EL (cell line): ENCODE results near the gene UBAC2.

ENCODE experiments used
- DNase-seq: peaks from one replicate; pipeline ENCODE4 v3.0.0-alpha.2; 2016

Gene UBAC2

DNA sequence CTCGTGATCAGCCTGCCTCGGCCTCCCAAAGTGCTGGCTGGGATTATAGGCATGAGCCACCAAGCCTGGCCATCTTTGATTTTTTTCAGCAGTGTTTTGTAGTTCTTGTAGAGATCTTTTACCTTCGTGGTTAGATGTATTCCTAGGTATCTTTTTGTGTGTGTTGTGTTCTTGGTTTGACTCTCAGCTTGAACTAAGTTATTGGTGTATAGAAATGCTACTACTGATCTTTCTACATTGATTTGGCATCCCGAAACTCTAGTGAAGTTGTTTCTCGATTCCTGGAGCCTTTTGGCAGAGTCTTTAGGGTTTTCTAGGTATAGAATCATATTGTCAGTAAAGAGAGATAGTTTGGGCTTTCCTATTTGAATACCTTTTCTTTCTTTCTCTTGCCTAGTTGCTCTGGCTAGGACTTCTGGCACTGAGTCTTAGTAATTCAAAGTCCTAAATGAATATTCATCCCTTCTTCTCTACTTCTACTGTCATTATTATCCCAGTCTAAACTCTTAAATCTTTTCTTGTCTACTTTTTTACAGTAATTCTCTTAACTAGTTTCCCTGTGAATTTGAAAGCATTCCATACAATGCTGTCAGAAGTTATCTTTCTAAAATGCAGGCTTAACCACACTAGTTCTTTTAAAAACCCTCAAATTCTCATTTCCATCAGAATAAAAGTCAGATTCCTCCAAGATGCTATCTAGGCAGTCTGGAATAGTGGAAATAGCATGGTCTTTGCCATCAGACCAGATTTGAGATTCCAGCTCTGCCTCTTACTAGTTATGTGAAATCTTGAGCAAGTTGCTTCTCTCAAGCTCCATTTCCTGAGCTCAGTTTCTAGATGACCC, 50.5 kb downstream of the UBAC2 start:
- DNase-seq = no peak

- no peak for DNase-seq
These were observed 51.3 kb downstream of the UBAC2 start for GRCh38 chr13:99251921-99252320.

- DNase-seq = no peak
These were observed 54.2 kb downstream of the UBAC2 start for GRCh38 chr13:99254830-99255229.

DNA sequence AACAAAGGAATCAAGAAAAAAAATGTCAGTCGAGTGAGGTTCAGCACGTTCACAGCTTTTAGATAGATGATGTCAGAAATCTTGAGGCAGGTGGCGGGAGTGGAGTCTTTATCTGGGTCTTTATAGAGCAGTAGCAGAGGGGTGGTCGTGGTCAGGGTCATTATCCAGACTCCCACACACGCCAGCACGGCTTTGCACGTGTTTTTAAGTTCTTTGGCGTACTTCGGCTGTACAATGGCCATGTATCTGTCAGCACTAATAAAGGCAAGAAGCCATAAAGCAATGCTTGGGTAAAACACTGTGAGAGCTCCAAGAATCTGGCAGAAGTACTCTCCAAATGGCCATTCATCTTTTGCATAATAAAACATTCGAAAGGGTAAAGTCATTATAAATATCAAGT, 54.6 kb downstream of the UBAC2 start:
- DNase-seq = no peak

DNA sequence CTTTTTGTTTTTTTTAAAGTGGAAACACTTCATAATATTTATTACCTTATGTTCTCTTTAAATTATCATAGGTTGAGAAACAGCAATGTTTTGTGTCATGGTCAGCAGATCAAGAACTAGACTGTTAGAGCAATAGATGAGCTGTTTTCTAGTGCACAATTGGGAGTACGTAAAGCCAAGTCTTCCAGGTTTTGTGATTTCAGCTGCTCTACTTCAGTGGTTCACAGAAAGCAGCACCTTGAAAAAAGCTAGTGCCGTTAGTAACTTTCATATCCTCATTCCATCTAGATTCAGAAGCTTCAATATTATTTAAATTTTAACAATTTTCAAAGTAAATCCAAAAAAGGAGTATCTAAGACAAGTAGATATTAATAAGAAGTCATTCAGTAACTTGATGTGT, 55.6 kb downstream of the UBAC2 start:
- DNase-seq = no peak

GRCh38 chr13:99256709-99257108, 56.1 kb downstream of the UBAC2 start:
- peak; percentile 4 for DNase-seq

DNA sequence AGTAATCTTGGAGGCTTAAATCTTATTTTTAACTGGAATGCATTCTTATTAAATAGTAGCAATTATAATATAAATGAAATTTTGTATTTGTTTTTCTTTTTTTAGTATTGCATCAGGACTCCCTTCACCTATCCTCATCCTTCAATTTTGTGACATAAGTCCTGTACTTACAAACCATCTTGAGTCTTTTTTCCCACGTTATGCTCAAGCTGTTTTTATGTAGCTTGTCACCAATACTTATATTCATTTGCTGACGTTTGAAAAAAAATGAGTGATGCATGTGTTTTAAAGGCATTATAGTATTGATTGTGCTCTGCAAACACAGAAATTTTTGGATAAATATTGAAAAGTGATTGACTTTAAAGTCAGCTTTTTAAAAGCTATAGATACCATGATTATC, 56.6 kb downstream of the UBAC2 start:
- no peak for DNase-seq

DNA sequence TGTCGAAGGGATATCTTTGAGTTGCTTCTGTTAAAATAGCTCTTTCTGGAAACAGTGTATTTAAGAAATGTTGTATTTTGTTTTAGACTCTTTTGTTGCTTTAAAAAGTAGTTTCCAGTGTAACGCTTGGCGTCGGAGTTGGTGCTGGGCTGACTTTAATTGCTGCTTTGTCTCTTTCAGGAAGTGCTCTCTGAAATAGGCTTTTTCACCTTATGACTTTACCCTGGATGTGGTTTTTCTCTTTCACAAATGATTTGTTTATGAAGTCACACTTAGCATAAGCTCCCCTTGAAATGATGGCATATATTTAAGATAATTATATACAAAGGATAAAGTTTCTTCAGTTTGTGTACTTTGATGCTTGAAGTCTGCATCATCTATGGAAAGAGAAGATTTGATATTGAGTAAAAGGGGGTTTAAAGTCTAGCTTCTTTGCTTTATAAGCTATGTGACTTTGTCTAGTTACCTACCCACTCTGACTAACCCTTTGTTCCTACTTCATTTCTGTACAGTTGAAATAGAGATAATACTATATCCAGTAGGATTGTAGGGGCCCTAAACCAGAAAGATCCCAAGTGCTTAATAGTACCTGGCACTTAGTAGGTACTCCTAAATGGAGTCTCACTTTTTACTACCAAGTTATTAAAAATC, 57.7 kb downstream of the UBAC2 start, which contains the start of gene GPR18:
GPR18 (minus strand) TSS at position 170 of the 651 bp plus-strand sequence. CDS start 2,507 bp downstream, outside the sequence.
- no peak for DNase-seq

- no peak for DNase-seq
These were observed 58.3 kb downstream of the UBAC2 start for GRCh38 chr13:99258946-99259345.

DNA sequence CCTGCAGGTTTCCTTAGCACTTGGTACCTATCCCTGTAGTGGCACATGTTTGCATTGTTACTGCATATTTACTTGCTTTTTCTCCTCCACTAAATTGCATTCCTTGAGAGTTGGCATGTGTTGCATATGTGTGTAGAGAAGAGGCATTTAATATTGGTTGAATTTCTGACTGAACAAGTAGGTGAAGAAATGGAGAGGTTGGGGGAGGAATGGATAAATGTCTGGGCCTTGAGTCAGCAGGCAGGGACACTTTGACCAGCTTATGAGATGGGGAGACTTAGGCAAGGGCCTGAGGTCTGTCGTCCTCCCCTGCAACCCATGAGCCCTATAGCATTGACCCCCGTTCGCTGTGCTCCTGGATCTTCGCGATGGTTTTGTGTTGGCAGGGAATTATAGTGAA, 59.6 kb downstream of the UBAC2 start:
- no peak for DNase-seq

GRCh38 chr13:99261059-99261458, 60.4 kb downstream of the UBAC2 start:
- DNase-seq = no peak

DNA sequence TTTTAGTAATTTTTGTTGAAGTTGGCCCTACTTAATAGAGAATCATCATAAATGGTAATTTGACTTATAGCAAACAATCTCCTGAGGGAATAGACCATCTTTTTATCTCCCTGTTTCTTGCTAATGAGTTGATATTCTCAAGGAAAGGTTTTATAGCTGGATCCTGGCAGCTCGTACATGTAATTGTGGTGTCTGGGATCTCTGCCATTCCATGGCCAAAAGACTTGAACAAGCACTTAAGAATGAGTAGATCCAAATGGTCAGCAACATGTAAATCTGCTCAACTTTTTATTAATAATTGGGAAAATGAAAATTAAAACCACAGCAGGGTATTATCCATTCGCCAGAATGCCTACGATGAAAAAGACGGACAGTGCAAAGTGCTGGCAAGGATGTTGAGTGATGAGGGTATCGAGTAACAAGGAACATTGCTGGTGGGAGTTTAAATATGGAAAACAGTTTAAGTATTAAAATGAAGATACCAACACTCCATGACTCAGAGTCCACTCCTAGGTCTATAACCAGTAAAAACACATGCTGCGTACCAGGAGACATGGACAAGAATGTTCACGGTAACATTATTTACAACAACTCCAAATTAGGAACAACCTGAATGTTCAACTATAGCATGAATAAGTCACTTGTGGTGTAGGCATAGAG, 62.6 kb downstream of the UBAC2 start:
- DNase-seq = no peak

- no peak for DNase-seq
These were observed 63.4 kb downstream of the UBAC2 start for GRCh38 chr13:99264051-99264450.

DNA sequence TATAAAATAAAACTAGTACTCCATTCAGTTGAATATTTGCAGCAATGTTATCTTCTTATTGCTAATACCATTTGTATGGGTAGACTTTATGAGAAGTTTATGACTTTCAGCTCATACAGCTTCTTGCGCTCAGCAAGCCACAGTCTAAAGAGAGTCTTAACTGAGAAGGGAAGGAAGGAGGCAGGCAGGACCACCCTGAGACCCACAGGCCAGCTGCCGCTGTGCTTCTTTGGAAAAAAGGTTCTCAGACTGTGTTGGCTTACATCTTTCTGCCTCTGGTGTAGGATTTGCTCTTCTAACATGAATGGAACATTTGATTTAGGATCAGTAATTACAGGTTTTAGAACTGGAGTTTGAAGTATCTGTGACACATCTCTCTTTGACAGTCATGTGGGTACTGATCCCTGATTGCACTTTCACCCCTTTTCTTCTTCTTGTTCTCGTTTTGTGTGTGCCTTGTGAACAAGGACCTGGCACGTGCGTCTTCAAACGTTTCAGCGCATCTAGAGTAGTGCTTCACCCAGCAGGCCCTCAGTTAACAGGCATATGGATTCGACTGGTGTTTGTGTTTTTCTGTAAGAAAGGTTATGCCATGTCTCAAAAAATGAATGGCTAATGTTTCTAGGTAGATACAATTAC, 64.6 kb downstream of the UBAC2 start:
- no peak for DNase-seq

- peak; percentile 57 for DNase-seq
These were observed 65.3 kb downstream of the UBAC2 start for GRCh38 chr13:99265821-99266426.

GRCh38 chr13:99266827-99267226, 66.2 kb downstream of the UBAC2 start:
- DNase-seq = no peak

GRCh38 chr13:99267927-99268326, 67.3 kb downstream of the UBAC2 start:
- no peak for DNase-seq

- DNase-seq = no peak
These were observed 68.2 kb downstream of the UBAC2 start for GRCh38 chr13:99268822-99269221.

- DNase-seq = peak; percentile 48
These were observed 69.1 kb downstream of the UBAC2 start for GRCh38 chr13:99269627-99270241.

- DNase-seq = no peak
These were observed 69.9 kb downstream of the UBAC2 start for GRCh38 chr13:99270518-99270917.

- DNase-seq = no peak
These were observed 70.6 kb downstream of the UBAC2 start for GRCh38 chr13:99271249-99271648.

GRCh38 chr13:99272481-99272880, 71.8 kb downstream of the UBAC2 start:
- no peak for DNase-seq
